ENCODE data around the gene AKAIN1.

- TF ChIP-seq CTCF (conservative IDR thresholded peaks at IDR 0.05; ENCODE audit: low read length) (no peak), EZH2phosphoT487 (IDR thresholded peaks at IDR 0.05; ENCODE audit: borderline replicate concordance, low read depth, low read length) (no peak)
These were observed 92.8 kb downstream of the AKAIN1 start for GRCh38 chr18:5104246-5104645.
